Thymus (tissue), 11 donors: ENCODE measurements around the gene MRPL14. TPM values are rescaled to one million over a fixed set of nuclear protein-coding genes. Genes with fewer than 3 reads are reported as not detected.
"Not testable (repeated sequence)": the region's sequence is repeated elsewhere in the genome, so short reads cannot be mapped to it uniquely, and the experiment has no call there.

Experiments
- DNase-seq, 9 donors: peaks; one replicate each; pipeline ENCODE4 v3.0.0-alpha.2; 2013; ENCODE audit warnings: low spot score in 9 of 9, low read depth in 6 of 9, missing footprints in 1 of 9
- H3K27ac ChIP-seq, 2 donors: one replicate each; pipeline ENCODE4 v1.5.1; 2013; ENCODE audit warnings: control low read depth in 1 of 2, low read depth in 1 of 2, low read length in 1 of 2, mild to moderate bottlenecking in 1 of 2, moderate library complexity in 1 of 2
- H3K27me3 ChIP-seq, 2 donors: one replicate each; pipeline ENCODE4 v1.5.1; 2013; ENCODE audit warnings: low read length in 1 of 2; ENCODE audit not compliant: control insufficient read depth in 2 of 2, insufficient read depth in 1 of 2
- H3K36me3 ChIP-seq, 2 donors: one replicate each; pipeline ENCODE4 v1.5.1; 2013; ENCODE audit warnings: low read length in 1 of 2, mild to moderate bottlenecking in 1 of 2, moderate library complexity in 1 of 2; ENCODE audit not compliant: control insufficient read depth in 2 of 2, insufficient read depth in 2 of 2
- H3K4me1 ChIP-seq, 2 donors: one replicate each; pipeline ENCODE4 v1.5.1; 2013; ENCODE audit warnings: low read length in 2 of 2; ENCODE audit not compliant: control insufficient read depth in 2 of 2, insufficient read depth in 2 of 2
- H3K4me3 ChIP-seq, 2 donors: one replicate each; pipeline ENCODE4 v1.5.1; 2013; ENCODE audit warnings: low read length in 2 of 2, control low read depth in 1 of 2, mild to moderate bottlenecking in 1 of 2
- H3K9me3 ChIP-seq, 2 donors: one replicate each; pipeline ENCODE4 v1.5.1; 2013; ENCODE audit warnings: low read length in 1 of 2, mild to moderate bottlenecking in 1 of 2; ENCODE audit not compliant: control insufficient read depth in 2 of 2, insufficient read depth in 1 of 2
- whole genome bisulfite sequencing: extraction: QIAGEN DNeasy Blood & Tissue Kit; methylation state at CpG from one replicate; pipeline ENCODE4 v1.1.7; 2013; 5-methylcytosine and 5-hydroxymethylcytosine counted together
- polyA plus RNA-seq: library from polyadenylated mRNA; stranded (reverse); fragments of 200-250 nt; gene quantifications from one replicate; pipeline ENCODE4 v1.2.3, GENCODE V29; 2013
- total RNA-seq: library from RNA; stranded (reverse); fragments of 120-200 nt; gene quantifications from one replicate; pipeline ENCODE4 v1.2.4, GENCODE V29; 2013
- donor health status: healthy.

The MRPL14 gene
- total and polyA plus RNA-seq, 2 donors = 48.4 to 81.5 TPM

- H3K4me3 ChIP-seq, H3K27me3 ChIP-seq, H3K9me3 ChIP-seq, H3K27ac ChIP-seq, H3K4me1 ChIP-seq, DNase-seq: not testable (repeated sequence)
- peaks cover 35 to 48% of the 10 kb centered on the region in 2 donors for H3K36me3 ChIP-seq
- WGBS = 83% methylated on average over 3 of the region's 3 CpGs
Observed at GRCh38 chr6:44144536-44144935, 17.3 kb upstream of the MRPL14 start.

- Histone ChIP-seq H3K36me3 (peaks cover 37 to 43% of the 10 kb centered on the region in 2 donors), H3K9me3 (no peaks in the 10 kb centered on the region), H3K4me1 (no peaks in the 10 kb centered on the region), H3K27ac (no peak overlapping the region), H3K4me3 (no peak overlapping the region), H3K27me3 (no peaks in the 10 kb centered on the region)
- DNase-seq = no peak
- 94% methylated on average over 1 of the region's 1 CpG for WGBS
Observed at GRCh38 chr6:44143731-44144130, 16.5 kb upstream of the MRPL14 start.

GRCh38 chr6:44142835-44143234 lies 15.6 kb upstream of the MRPL14 start:
- no peak for DNase-seq
- no peaks in the 10 kb centered on the region for H3K4me1 ChIP-seq
- no peak overlapping the region for H3K27ac ChIP-seq
- no peak overlapping the region for H3K4me3 ChIP-seq
- WGBS = 98% methylated on average over 1 of the region's 1 CpG
- H3K9me3 ChIP-seq = no peaks in the 10 kb centered on the region
- no peaks in the 10 kb centered on the region for H3K27me3 ChIP-seq
- peaks cover 32 to 37% of the 10 kb centered on the region in 2 donors for H3K36me3 ChIP-seq

- Histone ChIP-seq H3K36me3 (peaks cover 33 to 36% of the 10 kb centered on the region in 2 donors), H3K4me1 (peaks cover 0 to 11% of the 10 kb centered on the region in 2 donors), H3K27me3 (no peaks in the 10 kb centered on the region), H3K4me3 (no peak overlapping the region), H3K9me3 (no peaks in the 10 kb centered on the region), H3K27ac (no peak overlapping the region)
- DNase-seq = no peak
- WGBS = 93% methylated on average over 10 of the region's 10 CpGs
Observed at GRCh38 chr6:44139351-44139743, 12.1 kb upstream of the MRPL14 start.

- no peak overlapping the region for H3K4me3 ChIP-seq
- no peaks in the 10 kb centered on the region for H3K27me3 ChIP-seq
- no peak for DNase-seq
- H3K36me3 ChIP-seq = peaks cover 33 to 34% of the 10 kb centered on the region in 2 donors
- H3K27ac ChIP-seq = no peak overlapping the region
- H3K4me1 ChIP-seq = peaks cover 0 to 11% of the 10 kb centered on the region in 2 donors
- 91% methylated on average over 6 of the region's 6 CpGs for WGBS
- no peaks in the 10 kb centered on the region for H3K9me3 ChIP-seq
Observed at GRCh38 chr6:44138717-44139350, 11.6 kb upstream of the MRPL14 start.

- peak overlapping the region in 1 of 2 donors; percentile 47 for H3K27ac ChIP-seq
- peaks cover 0 to 19% of the 10 kb centered on the region in 2 donors for H3K4me1 ChIP-seq
- no peaks in the 10 kb centered on the region for H3K9me3 ChIP-seq
- WGBS = 97% methylated on average over 7 of the region's 7 CpGs
- peaks cover 24 to 28% of the 10 kb centered on the region in 2 donors for H3K36me3 ChIP-seq
- no peak for DNase-seq
- H3K27me3 ChIP-seq = no peaks in the 10 kb centered on the region
- H3K4me3 ChIP-seq = no peak overlapping the region
Observed at GRCh38 chr6:44135875-44136274, 8.6 kb upstream of the MRPL14 start.

- no peak for DNase-seq
- H3K36me3 ChIP-seq = peaks cover 21 to 22% of the 10 kb centered on the region in 2 donors
- H3K27me3 ChIP-seq = no peaks in the 10 kb centered on the region
Observed at GRCh38 chr6:44135173-44135758, 8.0 kb upstream of the MRPL14 start.

GRCh38 chr6:44133981-44134711 lies 6.9 kb upstream of the MRPL14 start:
- Histone ChIP-seq H3K4me3 (no peak overlapping the region), H3K36me3 (peaks cover 12 to 17% of the 10 kb centered on the region in 2 donors), H3K27ac (no peak overlapping the region), H3K27me3 (no peaks in the 10 kb centered on the region), H3K4me1 (peaks cover 0 to 19% of the 10 kb centered on the region in 2 donors), H3K9me3 (no peaks in the 10 kb centered on the region)
- 96% methylated on average over 12 of the region's 12 CpGs for WGBS
- no peak for DNase-seq

More at GRCh38 chr6:44135173-44135758, 8.0 kb upstream of the MRPL14 start:
- Histone ChIP-seq H3K4me1 (peaks cover 0 to 19% of the 10 kb centered on the region in 2 donors), H3K9me3 (no peaks in the 10 kb centered on the region), H3K27ac (peak overlapping the region in 1 of 2 donors; percentile 60), H3K4me3 (no peak overlapping the region)
- WGBS = 92% methylated on average over 10 of the region's 10 CpGs
